KOPT-K1 (cell line): ENCODE data around the gene SIGLEC9.

ENCODE experiments used
- H3K27ac ChIP-seq: fragments of 200-600 bp; sonication (generic); 2 replicates; pipeline ENCODE4 v1.5.1; 2016; ENCODE audit warnings: antibody characterized with exemption, mild to moderate bottlenecking, low read depth, low read length; ENCODE audit not compliant: poor library complexity, severe bottlenecking
- H3K36me3 ChIP-seq: fragments of 200-600 bp; sonication (generic); 2 replicates; pipeline ENCODE4 v1.5.1; 2017; ENCODE audit warnings: antibody characterized with exemption, mild to moderate bottlenecking, low read length, moderate library complexity; ENCODE audit not compliant: insufficient read depth
- H3K9me3 ChIP-seq: fragments of 200-600 bp; sonication (generic); 2 replicates; pipeline ENCODE4 v1.5.1; 2017; ENCODE audit warnings: antibody characterized with exemption, low read length, mild to moderate bottlenecking; ENCODE audit not compliant: insufficient read depth, poor library complexity, severe bottlenecking

SIGLEC9 gene

GRCh38 chr19:51091895-51092873, 32.5 kb upstream of the SIGLEC9 start:
- Histone ChIP-seq H3K9me3 (no peaks in the 10 kb centered on the region), H3K27ac (no peak overlapping the region), H3K36me3 (peaks cover 8% of the 10 kb centered on the region; the same call in 1 of the 2 replicates)

- no peaks in the 10 kb centered on the region for H3K9me3 ChIP-seq
- no peak overlapping the region for H3K27ac ChIP-seq
- peaks cover 15% of the 10 kb centered on the region; the same call in 1 of the 2 replicates for H3K36me3 ChIP-seq
Observed at GRCh38 chr19:51093101-51093500, 31.6 kb upstream of the SIGLEC9 start.

GRCh38 chr19:51093510-51094345, 31.0 kb upstream of the SIGLEC9 start:
- H3K27ac ChIP-seq: no peak overlapping the region
- H3K36me3 ChIP-seq: peaks cover 18% of the 10 kb centered on the region; the same call in 1 of the 2 replicates
- no peaks in the 10 kb centered on the region for H3K9me3 ChIP-seq

GRCh38 chr19:51094696-51095279, 29.9 kb upstream of the SIGLEC9 start:
- H3K27ac ChIP-seq: no peak overlapping the region
- peaks cover 26% of the 10 kb centered on the region; the same call in 1 of the 2 replicates for H3K36me3 ChIP-seq
- no peaks in the 10 kb centered on the region for H3K9me3 ChIP-seq

GRCh38 chr19:51096473-51097165, 28.1 kb upstream of the SIGLEC9 start:
- no peaks in the 10 kb centered on the region for H3K9me3 ChIP-seq
- H3K27ac ChIP-seq: no peak overlapping the region
- H3K36me3 ChIP-seq: peaks cover 44% of the 10 kb centered on the region

GRCh38 chr19:51097166-51097738, 27.5 kb upstream of the SIGLEC9 start:
- no peaks in the 10 kb centered on the region for H3K9me3 ChIP-seq
- no peak overlapping the region for H3K27ac ChIP-seq
- H3K36me3 ChIP-seq: peaks cover 49% of the 10 kb centered on the region

- Histone ChIP-seq H3K36me3 (peaks cover 55% of the 10 kb centered on the region), H3K9me3 (no peaks in the 10 kb centered on the region), H3K27ac (no peak overlapping the region)
Observed at GRCh38 chr19:51097796-51098195, 26.9 kb upstream of the SIGLEC9 start.

GRCh38 chr19:51098365-51099046, 26.2 kb upstream of the SIGLEC9 start:
- no peak overlapping the region for H3K27ac ChIP-seq
- H3K36me3 ChIP-seq: peaks cover 62% of the 10 kb centered on the region
- no peaks in the 10 kb centered on the region for H3K9me3 ChIP-seq

- no peaks in the 10 kb centered on the region for H3K9me3 ChIP-seq
- no peak overlapping the region for H3K27ac ChIP-seq
- H3K36me3 ChIP-seq: peaks cover 66% of the 10 kb centered on the region
Observed at GRCh38 chr19:51099047-51099382, 25.7 kb upstream of the SIGLEC9 start.

GRCh38 chr19:51100601-51101000, 24.1 kb upstream of the SIGLEC9 start:
- H3K9me3 ChIP-seq: no peaks in the 10 kb centered on the region
- peaks cover 78% of the 10 kb centered on the region for H3K36me3 ChIP-seq
- no peak overlapping the region for H3K27ac ChIP-seq

GRCh38 chr19:51101171-51101865, 23.4 kb upstream of the SIGLEC9 start:
- H3K36me3 ChIP-seq: peaks cover 78% of the 10 kb centered on the region
- no peak overlapping the region for H3K27ac ChIP-seq
- no peaks in the 10 kb centered on the region for H3K9me3 ChIP-seq

GRCh38 chr19:51102991-51103390, 21.7 kb upstream of the SIGLEC9 start:
- Histone ChIP-seq H3K36me3 (peaks cover 64% of the 10 kb centered on the region), H3K9me3 (no peaks in the 10 kb centered on the region), H3K27ac (no peak overlapping the region)

GRCh38 chr19:51103926-51104341, 20.8 kb upstream of the SIGLEC9 start:
- no peak overlapping the region for H3K27ac ChIP-seq
- H3K9me3 ChIP-seq: no peaks in the 10 kb centered on the region
- peaks cover 60% of the 10 kb centered on the region for H3K36me3 ChIP-seq
